Peyer's patch (tissue), 4 donors: ENCODE results near the gene NTN3.

Experiments used
- CTCF ChIP-seq, 6 experiments: fragments of 450-650 bp in 4 of 6; fragments of 200-600 bp in 2 of 6; sonication (generic) in 1 of 6; IDR thresholded peaks; one replicate each; pipeline ENCODE4 v1.5.1; 2017 to 2019; ENCODE audit warnings: antibody characterized with exemption in 6 of 6, mild to moderate bottlenecking in 3 of 6, moderate library complexity in 1 of 6
- POLR2A ChIP-seq, 2 donors: fragments of 450-650 bp; IDR thresholded peaks; one replicate each; pipeline ENCODE4 v1.5.1; 2017; ENCODE audit warnings: antibody characterized with exemption in 2 of 2, mild to moderate bottlenecking in 2 of 2, moderate library complexity in 2 of 2

DNA sequence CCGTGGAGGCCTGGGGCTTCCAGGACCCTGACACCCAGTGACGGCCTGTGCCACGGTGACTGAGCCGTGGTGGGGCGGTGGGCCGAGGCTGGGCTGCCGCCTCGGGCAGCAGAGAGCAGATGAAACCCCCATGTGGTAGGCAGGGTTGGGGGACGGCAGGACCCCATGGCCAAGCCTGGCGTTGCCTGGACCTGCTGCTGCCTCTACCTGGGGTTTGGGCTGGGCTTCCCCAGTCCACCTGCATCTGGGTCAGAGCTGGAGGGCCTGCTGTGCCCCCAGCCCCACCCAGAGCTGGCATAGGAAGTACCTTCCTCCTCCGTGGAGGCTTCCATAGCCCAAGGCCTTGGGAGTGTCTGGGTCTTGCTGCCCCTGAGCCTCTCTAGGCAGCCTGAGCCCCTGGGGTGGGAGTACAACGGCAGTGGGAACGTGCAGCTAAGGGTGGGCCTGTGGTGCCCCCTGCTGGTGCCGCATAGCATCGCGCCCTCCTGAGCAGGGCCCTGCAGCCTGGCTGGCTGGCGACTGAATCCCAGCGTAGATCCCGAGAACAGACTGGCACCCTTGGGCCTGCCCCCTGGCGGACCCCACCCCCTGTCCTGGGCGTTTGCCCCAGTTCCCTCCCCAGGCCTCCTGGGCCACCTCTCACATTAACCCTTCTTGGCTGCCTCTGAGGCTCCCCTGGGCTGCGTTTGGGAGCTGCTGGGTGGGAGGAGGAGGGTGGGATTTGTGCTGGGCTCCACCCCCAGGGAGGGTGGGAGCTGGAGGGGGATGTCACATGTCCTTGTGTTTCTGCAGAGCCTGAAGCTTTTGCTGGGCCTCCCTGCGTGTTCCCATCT, 30.0 kb downstream of the NTN3 start:
- TF ChIP-seq CTCF (IDR thresholded peaks at IDR 0.05) (peak; percentile 92 to 98 (median 96)), POLR2A (IDR thresholded peaks at IDR 0.05) (peak in 1 of 2 donors; percentile 6)
